Sigmoid colon (tissue), 4 donors: ENCODE results near the gene TRIM2.

ENCODE experiments used
- CTCF ChIP-seq, 4 experiments: fragments of 450-650 bp in 3 of 4; fragments of 200-600 bp in 1 of 4; IDR thresholded peaks; one replicate each; pipeline ENCODE4 v1.5.1; 2016 to 2019; ENCODE audit warnings: antibody characterized with exemption in 4 of 4, mild to moderate bottlenecking in 3 of 4, moderate library complexity in 2 of 4
- POLR2AphosphoS5 ChIP-seq, 4 donors: sonication (generic); formaldehyde crosslinking; IDR thresholded peaks; one replicate each; pipeline ENCODE4 v1.6.1; 2017; ENCODE audit warnings: antibody characterized with exemption in 4 of 4

DNA sequence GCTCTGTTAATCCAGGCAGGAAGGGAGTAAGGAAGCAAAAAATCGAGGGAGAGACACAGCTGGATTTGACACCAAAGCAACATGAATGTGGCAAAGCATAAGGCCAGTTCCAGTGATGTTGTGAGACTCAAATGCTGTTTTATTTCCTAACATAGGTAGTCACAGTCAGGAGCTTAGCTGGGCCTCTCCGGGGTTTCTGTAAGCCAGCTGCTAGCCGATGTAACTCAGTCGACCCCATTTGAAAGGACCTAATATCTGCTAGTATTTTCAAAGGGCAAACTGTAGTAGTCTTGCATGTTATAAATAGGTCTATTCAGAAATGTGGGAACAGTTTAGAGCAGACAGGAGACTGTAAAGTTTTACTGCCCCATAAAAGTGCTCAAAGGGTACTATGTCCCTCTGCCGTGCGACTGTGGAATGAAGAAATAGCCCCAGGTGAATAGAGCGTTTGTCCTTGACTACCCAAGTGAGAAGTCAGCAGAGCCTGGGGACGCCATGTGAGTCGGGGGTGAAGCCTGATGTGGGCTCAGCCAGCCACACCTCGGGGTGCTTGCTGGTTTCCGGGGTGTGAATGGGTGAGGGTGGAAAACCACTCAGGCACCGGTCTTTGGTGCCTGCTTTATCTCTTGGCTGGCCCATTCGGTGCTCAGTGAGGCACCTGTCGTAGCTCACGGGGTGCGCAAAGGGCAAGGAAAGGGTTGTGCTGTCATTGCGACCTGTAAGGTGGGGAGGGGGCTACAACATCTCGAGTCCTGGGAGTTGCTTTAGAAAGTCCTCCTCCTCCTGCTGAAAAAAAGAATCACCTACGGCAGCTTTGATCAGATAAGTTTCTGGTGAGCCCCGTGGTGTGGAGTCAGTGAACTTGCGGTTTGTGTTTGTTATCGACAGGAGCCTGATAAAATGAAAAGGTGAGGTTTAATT, 745 bp downstream of the TRIM2 start:
- TF ChIP-seq CTCF (IDR thresholded peaks at IDR 0.05) = no peak
- no peak for TF ChIP-seq POLR2AphosphoS5 (IDR thresholded peaks at IDR 0.05)
